PC-9 (cell line): ENCODE data around the gene CYTH3.

Experiments used
- EZH2 ChIP-seq: fragments of 200-600 bp; sonication (generic); IDR thresholded peaks from 2 replicates; pipeline ENCODE4 v1.8.0; 2017; ENCODE audit warnings: antibody characterized with exemption, low read depth
- TF ChIP-seq, protein P1 (sequence below): fragments of 200-600 bp; sonication (generic); conservative IDR thresholded peaks from 2 replicates; pipeline ENCODE4 v1.6.1; 2017; ENCODE audit warnings: mixed run types, antibody characterized with exemption, mild to moderate bottlenecking, moderate library complexity

DNA sequence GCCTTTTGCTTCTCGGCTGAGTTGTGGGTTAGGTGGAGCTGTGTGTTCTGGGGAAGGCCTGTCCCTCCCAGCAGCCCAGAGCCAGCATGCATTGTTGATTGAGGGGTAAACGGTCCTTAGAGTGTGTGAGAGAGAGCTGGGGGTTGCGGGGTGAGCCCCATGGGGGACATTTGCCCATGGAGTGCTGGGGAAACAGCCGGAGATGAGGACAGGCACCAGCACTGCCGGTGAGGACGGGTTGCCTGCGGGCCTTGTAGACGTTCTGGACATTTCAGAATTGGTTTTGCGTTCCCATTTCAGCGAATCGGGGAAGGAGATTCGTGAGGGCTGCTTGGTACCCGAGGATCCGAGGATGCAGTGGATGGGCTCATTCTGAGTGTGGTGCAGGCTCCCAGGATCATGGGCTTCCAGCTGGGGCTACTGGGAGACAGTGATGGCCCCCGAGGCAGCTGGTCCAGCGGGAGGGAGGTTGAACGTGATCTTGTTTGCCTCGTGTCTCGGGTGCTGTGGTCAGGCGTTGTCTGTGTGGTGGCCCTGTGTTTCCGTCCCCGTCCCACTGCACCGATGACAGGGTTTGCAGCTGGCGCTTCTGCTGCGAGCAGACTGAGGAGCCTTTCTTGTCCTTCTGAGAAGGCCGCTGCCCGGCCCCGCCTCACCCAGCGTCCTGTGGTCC, 113.9 kb downstream of the CYTH3 start:
- TF ChIP-seq, protein P1, sequence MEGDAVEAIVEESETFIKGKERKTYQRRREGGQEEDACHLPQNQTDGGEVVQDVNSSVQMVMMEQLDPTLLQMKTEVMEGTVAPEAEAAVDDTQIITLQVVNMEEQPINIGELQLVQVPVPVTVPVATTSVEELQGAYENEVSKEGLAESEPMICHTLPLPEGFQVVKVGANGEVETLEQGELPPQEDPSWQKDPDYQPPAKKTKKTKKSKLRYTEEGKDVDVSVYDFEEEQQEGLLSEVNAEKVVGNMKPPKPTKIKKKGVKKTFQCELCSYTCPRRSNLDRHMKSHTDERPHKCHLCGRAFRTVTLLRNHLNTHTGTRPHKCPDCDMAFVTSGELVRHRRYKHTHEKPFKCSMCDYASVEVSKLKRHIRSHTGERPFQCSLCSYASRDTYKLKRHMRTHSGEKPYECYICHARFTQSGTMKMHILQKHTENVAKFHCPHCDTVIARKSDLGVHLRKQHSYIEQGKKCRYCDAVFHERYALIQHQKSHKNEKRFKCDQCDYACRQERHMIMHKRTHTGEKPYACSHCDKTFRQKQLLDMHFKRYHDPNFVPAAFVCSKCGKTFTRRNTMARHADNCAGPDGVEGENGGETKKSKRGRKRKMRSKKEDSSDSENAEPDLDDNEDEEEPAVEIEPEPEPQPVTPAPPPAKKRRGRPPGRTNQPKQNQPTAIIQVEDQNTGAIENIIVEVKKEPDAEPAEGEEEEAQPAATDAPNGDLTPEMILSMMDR: no peak
- TF ChIP-seq EZH2: no peak
